CD4-positive, alpha-beta T cell treated with Interleukin-6 at 100 ng/mL for 8 hours (primary cell): ENCODE results near the gene MCF2L2.
"Not testable (repeated sequence)": the region's sequence is repeated elsewhere in the genome, so short reads cannot be mapped to it uniquely, and the experiment has no call there.

Source experiments
- DNase-seq: peaks from one replicate; pipeline ENCODE4 v3.0.0-alpha.2; 2020; ENCODE audit warnings: mixed read lengths, low spot score

MCF2L2 gene

DNA sequence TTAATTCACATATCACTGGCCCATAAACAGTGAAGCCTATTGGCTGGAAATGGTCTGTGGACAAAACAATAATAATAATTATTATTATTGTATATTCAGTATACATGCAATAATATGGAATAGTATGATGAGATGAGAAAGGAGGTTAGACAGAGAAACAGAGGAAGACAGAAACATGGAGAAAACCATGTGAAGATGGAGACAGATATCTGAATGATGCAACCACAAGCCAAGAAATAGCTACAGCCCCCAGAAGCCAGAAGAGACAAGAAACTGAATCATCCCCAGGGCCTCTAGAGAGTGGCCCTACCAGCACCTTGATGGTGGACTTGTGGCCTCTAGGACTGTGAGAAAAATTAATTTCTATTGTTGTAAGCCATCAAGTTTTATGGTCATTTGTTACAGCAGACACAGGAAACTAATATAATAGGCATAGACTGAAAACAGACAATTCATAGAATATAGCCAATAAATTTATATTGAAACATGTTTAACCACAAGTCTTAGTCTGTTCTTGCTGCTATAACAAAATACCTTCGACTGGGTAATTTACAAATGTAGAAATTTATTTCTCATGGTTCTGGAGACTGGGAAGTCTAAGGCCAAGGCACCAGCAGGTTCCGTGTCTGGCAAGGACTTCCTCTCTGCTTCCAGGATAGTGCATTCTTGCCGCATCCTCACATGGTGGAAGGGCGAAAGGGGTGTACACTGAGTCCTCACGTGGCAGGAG, 31.6 kb downstream of the MCF2L2 start:
- no peak for DNase-seq

GRCh38 chr3:183394150-183394549, 34.3 kb downstream of the MCF2L2 start:
- no peak for DNase-seq

DNA sequence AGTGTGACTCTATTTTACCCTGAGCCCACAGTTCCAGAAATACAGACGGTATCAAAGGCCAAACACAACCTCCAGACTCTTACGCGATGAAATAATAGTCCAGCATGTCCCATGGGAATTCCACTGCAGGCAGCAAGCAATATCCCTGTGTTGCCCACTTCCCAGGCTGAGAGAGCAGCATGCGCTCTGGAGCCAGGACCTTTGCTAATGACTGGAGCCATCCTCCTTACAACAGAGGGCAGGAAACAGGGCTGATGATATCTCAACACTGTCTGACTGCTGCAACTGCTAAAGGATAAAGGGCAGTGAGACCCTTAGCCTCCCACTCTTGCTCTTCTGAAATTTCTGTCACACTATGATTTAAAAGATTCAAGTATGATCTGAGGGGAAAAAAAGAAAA, 34.8 kb downstream of the MCF2L2 start:
- DNase-seq: no peak

DNA sequence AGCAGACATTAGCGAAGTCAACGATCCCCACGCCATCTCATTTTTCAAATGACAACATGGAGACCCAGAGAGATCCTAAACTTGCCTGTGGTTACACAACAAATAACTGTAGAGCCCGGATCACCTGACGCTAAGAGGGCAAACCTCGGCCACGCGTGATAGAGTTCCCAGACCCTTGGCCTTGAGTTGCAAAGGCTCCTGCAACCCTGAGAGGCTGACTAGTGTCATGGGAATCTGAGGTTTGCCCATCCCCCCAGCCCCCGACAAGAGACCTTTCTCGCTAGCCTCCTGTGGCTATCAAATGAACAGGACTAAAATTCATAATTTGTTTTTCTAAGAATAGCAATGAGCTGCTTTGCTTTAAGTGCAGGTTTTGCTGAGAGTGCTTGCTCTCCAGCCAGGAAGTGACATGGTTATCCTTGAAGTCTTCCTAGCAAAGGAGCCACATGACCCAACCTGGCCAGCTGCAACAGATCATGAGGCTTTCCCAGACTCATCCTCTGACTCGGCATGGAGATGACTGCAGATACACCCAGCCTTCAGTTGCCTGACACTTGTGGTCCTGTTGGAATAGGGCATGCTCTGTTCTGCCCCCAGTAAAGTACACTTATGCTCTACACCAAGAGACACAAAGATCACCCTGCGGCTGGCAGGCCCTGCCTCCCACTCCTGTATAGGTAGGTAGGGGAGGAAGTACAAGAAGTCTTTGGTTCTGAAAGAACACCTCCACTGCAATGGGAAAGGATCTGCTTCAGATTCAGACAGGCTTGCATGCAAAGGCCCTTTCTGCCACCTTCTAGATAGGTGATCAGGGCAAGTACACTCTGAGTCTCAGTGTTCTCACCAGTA, 36.0 kb downstream of the MCF2L2 start:
- no peak for DNase-seq

GRCh38 chr3:183391460-183391859, 37.0 kb downstream of the MCF2L2 start:
- no peak for DNase-seq

- DNase-seq: no peak
Observed at GRCh38 chr3:183390844-183391243, 37.6 kb downstream of the MCF2L2 start.

DNA sequence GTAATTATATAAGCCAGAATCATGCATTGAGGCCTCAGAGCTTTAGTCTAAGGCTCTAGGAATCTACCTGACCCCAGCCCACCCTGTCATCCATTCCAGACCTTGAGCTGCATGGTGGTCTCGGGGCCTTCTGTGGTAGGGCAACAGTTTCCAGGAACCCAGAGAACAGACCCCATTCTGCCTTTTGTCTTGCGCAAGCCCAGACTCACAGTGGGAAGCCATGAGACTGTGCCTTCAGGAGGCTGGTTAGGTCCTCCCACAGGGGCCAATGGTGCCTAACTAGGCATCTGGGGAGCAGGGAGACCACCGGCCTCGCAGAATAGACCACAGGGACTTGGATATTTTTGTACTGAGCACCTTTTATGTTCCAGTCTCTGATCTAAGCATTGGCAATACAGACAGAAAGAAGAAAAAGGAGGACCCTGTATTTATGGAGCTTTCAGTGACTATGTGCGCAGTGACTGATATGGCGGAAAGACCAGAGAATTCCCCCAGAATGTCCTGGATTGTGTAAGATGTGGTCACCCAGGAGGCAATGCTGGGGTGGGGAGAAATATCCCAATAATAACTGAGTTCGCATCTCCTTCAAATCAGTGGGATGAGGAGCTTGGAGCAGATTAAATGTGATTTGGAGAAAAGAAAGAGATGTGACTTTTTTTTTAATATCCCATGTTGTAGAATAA, 40.1 kb downstream of the MCF2L2 start:
- no peak for DNase-seq

GRCh38 chr3:183387797-183388196, 40.6 kb downstream of the MCF2L2 start:
- no peak for DNase-seq

DNA sequence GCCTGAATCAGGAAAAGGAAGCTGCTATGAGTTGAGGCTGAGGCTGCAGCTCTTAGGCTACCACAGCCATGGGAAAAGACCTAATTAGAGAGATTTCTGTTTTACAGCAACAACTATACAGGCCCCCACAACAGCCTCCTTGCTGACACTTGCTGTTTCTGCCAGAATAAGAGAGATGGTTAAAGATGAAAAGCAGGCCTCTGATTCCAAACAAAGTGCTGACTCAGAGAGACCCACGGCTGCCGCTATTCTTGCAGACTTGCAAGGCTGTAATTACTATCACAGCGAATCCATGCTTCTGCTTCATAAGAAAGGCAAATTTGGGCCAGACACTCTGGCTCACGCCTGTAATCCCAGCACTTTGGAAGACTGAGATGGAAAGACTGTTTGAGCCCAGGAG, 41.8 kb downstream of the MCF2L2 start:
- DNase-seq: no peak

DNA sequence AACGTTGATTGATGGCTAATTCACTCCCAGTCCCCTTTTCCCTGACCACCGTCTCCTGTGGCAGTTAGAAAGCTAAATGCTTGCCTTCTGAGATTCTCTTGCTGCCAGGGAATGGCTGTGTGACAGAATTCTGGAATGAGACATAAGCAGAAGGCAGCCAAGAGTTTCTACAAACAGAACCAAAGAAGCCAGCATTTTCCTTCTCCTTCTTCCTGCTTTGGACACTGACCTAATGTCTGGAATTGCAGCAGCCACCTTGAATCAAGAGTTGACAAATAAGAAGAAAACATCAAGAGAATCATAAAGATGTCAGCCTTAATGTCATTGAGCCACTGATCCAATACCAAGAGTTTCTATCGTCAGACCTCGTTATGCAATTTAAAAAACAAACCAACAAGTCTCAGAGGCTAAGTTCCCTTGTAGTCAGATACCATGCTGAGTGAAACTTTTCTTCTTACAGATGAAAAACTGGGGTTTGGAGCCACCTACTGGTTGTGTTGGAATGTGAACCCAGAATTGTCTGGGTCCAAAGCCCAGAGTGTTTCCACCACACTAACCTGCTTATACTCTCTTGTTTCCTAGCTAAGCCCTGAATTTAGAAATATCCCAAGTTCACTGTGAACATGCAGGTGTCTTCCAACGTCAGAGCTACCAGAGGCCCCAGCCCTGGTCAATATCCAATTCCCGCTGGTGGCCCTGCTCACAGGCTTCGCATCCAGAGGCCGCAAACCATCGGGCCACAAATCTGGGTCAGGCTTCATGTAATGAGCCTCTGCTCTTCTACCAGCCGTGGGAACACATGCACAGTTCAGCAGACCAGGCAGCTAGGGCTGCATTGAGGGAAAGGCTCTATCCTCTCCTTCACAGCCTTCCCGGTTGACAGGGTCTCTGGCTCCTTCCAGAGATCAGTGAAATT, 42.5 kb downstream of the MCF2L2 start:
- peak; percentile 58 for DNase-seq

GRCh38 chr3:183381673-183382072, 46.7 kb downstream of the MCF2L2 start:
- DNase-seq: no peak

DNA sequence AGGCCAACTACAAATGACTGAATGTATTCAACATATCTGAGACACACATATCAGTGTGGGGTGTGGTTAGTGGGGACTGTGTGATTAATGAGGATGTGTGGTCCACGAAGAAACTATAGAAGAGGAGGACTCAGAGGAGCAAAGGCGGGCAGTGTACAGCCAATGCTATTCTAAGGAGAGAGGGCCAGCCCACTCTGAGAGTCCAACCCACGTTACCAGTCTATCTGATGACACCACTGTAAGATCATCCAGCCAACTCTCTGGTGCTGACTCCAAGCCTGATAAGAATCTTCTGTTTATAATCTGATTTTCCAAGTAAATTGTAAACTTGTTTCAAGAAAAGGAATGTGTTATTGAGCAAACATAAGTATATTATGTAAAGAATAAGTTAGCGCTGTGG, 47.2 kb downstream of the MCF2L2 start:
- DNase-seq: no peak

- no peak for DNase-seq
Observed at GRCh38 chr3:183378951-183379350, 49.5 kb downstream of the MCF2L2 start.

DNA sequence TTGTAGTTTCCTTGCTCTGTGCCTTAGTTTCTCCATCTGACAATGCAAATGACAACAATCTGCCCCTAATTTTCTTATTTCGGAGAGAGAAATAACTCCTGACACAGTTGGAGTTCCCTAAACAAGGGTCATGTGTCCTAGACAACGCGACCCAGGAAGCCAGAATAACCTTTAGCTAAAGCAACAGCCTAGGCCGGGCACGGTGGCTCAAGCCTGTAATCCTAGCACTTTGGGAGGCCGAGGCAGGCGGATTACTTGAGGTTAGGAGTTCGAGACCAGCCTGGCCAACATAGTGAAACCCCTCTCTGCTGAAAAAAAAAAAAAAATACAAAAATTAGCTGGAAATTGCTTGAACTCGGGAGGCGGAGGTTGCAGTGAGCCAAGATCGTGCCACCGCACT, 49.9 kb downstream of the MCF2L2 start:
- no peak for DNase-seq

GRCh38 chr3:183378008-183378407, 50.4 kb downstream of the MCF2L2 start:
- no peak for DNase-seq

DNA sequence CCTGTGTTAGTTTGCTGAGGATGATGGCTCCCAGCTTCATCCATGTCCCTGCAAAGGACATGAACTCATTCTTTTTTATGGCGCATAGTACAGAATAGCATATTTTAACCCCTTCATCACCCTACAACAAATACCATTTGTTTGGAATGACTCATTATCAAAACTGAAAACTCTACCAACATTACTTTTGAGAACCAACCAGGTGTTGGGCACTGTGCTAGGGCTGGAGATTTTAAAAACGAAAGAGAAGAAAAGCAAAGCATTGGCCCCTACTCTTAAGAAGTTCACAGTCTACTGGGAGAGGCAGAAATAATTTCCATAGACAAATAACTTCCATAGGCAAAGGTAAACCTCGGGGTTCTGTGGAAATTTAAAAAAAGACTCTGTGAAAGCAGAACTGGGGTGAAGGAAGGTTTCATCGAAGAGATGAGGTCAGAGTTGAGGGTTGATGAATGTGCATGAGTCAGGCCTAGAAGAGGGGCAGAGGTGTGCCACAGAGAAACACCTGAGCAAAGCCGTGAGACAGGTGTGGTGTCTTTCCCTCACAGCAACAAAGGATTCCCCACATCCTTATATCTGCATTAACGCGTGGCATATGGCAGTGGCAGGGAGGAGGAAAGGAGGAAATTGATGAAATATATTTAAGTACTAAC, 51.0 kb downstream of the MCF2L2 start:
- DNase-seq: no peak

DNA sequence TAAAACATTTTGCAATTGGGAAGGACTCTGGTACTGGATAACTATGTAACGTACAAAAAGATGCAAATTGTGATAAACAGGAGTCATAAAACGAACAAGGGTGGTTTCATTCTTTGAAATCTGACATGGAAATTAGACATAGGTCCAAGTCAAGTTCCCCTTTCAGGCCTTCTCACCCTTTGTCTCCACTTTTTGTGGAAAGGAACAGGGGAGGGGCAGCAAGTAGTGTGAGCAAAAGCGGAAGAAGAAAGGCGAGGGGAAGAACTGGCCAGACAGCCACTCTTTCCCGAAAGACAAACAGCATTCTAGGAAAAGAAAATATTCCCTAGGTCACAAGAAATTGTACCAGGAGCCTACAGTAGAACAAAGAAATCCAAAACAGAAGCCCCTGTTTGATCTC, 52.6 kb downstream of the MCF2L2 start:
- no peak for DNase-seq

DNA sequence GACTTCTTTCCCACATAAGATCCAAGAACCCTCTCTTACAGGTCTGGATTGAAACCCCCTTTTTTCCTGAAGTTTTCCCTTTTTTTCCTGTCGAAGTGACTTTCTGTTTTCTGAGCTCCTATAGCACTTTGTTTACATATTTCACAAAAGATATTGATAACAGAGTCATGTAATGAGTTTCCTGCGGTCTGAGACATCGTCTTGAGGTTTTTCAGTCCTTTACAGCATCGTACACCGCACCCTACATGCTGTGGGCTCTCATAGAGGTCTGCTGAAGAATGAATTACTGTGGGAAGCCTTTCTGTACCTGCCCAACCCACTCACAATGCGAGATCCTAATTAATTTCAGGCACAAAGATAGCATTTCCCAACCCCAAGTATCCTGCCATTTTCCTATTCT, 53.1 kb downstream of the MCF2L2 start:
- no peak for DNase-seq

DNA sequence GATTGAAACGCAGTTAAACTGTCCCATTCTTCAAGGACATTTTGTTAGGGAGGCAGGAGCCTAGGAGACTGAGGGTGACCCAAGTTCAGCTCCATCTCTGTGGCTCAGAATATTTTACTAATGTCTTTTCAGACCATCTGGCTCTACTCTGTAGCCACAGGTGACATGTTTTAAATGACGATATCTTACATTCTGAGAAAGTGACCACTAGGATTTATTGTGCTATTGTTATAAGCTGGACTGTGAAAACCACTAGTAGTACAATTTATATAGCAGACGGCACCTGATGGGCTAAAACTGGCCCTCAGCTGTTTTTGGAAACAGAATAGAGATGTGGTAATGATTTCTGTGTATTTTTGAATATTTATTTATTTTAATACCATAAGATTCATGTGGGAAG, 55.5 kb downstream of the MCF2L2 start:
- DNase-seq: no peak

GRCh38 chr3:183371600-183371968, 56.8 kb downstream of the MCF2L2 start:
- DNase-seq: not testable (repeated sequence)

GRCh38 chr3:183370391-183370790, 58.0 kb downstream of the MCF2L2 start:
- DNase-seq: no peak
